ENCODE data around the gene BCL3.
A peak's percentile ranks its signal among the peaks of the same experiment; 100 is the strongest.
"Not testable (repeated sequence)": the region's sequence is repeated elsewhere in the genome, so short reads cannot be mapped to it uniquely, and the experiment has no call there.

Gene BCL3

DNA sequence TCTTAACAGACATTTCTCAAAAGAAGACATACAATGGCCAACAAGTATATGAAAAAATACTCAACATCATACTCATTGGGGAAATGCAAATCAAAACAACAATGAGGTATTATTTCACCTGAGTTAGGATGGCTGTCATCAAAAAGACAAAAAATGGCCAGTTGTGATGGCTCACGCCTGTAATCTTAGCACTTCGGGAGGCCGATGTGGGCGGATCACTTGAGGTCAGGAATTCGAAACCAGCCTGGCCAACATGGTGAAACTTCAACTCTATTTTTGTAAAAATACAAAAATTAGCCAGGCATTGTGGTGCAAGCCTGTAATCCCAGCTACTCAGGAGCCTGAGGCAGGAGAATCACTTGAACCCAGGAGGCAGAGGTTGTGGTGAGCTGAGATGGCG is 27.6 kb upstream of the BCL3 start:
- no peak for DNase-seq (ENCODE audit: low spot score)

DNA sequence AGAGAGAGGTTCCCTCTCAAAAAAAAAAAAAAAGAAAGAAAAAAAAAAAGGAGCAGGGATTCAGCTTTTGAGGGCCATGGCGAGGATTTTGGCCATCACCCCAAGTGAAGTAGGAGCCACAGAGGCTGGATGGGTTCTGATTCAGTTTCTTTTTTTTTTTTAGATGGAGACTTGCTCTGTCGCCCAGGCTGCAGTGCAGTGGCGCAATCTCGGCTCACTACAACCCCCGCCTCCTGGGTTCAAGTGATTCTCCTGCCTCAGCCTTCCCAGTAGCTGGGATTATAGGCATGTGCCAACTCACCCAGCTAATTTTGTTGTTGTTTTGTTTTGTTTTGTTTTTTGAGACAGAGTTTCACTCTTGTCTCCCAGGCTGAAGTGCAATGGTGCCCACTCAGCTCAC is 27.1 kb upstream of the BCL3 start:
- not testable (repeated sequence) for DNase-seq (ENCODE audit: low spot score)

DNA sequence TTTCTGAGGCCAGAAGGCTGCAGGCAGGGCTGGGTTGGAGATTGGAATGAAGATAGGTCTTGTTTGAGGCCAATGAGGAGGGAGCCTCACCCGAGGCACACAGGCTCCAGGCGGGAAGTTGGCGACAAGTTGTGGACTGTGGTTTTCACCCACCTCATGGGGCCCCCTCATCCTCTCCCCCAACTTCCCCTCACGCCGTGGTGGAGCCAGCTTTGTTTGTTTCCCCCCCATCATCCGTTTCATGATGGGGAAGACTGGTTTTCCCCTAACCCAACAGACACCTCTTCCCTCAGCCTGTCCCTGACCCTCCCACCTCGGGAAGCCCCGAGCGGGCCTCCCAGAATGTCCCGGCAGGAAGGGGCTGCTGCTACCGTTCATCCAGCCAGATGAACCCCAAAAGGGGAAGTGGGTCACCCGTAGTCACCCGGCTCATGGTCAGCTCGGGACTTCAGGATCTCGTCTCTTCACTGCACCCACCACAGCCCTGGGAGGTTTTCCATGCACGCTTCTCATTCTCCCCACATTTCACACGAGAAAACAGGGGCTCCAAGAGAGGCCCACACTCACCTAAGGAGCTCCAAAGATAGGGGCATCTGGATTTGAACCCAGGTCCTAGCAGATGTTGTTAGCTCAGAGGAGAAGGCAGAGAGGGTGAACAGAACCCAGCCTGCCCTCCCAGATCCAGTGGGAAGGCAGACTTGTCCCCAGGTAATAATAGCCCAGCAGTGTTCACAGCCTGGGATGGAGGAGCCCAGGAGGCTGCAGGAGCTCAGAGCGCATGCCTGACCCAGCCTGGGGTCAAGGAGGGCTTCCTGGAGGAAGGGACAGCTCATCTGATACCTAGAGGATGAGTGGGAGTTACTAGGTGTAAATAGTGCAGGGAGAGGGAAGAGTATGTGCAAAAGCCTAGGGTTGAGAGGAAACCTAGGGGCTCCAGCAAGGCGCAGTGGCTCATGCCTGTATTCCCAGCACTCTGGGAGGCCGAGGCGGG is 26.1 kb upstream of the BCL3 start:
- no peak for DNase-seq (ENCODE audit: low spot score)

DNA sequence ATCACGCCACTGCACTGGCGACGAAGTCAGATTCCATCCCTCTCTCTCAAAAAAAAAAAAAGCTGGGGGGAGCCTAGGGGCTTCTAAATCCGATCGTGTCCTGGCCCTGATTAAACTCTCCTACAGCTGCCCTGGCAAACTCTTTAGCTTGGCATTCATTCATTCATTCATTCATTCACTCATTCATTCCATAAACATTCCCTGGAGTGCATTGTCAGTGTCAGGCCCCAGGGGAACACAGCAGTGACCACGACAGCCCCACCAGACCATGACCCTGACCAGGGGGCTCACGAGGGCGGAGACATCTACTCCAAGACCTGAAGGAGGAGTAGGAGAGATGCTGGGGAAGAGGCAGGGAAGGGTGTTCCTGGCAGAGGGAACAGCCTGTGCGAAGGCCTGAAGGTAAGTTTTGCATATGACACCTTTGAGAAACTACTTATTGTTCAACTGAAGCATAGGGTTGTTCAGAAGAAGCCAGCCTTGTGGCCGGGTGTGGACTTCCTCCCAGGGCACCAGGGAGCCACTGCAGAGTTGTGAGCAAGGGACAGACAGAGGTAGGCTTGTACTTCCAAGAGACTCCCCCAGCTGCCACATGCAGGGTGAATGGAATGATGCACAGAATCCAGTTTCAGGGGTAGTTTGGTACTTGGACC is 25.1 kb upstream of the BCL3 start:
- DNase-seq (ENCODE audit: low spot score): no peak

DNA sequence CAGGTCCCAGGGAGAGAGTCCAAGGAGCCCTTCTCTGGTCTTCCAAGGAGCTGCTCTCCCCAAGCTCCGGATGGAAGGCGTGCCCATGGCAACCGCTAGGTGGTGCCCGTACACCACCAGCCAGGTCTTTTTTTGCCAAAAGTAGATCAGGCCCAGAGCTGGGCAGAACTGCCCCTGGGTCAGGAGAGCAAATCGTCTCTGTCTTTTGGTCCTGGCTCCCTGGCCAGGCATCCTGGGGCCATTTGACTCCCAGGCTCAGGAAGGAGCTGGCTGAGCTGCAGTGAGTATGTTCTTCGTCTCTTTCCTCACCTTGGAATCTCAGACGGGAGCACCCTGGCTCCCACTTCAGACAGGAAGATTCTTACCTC is 24.6 kb upstream of the BCL3 start:
- peak; percentile 81 for DNase-seq (ENCODE audit: low spot score)

DNA sequence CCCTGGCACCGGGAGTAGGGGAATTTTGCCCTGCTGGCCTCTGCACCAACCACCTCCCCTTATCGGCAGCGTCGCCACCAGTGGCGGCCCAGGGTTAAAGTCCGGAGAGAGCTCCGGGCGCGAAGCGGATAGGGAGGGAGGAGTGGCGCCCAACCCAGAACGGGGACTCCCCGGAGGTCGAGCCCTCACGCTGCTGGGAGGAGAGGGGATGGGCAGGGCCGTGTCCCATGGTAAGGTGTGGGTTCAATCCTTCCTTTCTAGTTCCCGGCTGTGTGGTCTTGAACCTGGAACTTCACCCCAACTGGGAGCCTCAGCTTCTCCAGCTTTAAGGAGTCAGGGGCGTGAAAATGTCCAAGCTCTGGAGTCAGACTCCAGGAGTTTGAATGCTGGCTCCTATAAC is 23.3 kb upstream of the BCL3 start:
- DNase-seq (ENCODE audit: low spot score): peak; percentile 74

DNA sequence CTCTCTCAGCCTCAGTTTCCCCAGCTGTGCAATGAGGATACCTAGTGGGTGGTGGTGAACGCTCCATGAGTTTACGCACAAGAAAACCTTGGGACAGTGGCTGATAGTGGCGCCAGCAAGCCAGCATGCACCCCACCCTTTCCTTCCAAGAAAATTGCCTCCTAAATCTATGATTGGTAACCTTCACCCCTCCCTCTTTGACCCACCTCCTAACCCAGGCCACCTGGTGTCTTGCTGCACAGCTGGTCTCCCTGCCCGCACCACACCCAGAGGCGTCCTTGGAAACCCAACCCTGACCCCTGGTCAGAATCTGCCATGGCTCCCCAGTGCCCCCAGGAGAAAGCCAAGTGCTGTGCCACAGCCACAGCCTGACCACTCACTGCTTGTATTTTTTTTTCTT is 22.8 kb upstream of the BCL3 start:
- DNase-seq (ENCODE audit: low spot score): no peak

DNA sequence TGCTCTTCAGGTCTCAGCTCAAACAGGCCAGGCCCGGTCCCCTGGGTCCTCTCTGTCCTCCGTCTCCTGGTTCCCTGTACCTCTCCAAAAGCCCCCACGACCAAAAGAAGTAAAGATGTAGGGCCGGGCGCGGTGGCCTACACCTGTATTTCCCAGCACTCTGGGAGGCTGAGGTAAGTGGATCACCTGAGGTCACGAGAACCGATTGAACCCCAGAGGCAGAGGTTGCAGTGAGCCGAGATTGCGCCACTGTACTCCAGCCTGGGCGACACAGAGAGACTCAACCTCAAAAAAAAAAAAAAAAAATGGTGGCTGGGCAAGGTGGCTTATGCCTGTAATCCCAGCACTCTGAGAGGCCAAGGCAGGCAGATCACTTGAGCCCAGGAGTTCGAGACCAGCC is 22.0 kb upstream of the BCL3 start:
- no peak for DNase-seq (ENCODE audit: low spot score)

DNA sequence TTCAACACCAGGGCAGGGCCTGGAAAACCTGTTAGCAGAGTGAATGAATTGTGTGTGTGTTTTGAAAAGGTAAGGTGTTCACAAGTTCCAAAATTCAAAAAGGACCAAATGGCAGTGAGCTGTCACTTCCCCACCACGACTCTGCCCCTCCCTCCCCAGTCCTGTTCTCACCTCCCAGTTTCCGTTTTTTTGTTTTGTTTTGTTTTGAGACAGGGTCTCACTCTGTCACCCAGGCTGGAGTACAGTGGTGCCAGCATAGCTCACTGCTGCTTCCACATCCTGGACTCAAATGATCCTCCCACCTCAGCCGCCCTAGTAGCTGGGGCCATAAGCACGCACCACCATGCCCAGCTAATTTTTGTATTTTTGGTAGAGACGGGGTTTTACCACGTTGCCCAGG is 20.3 kb upstream of the BCL3 start:
- no peak for DNase-seq (ENCODE audit: low spot score)

DNA sequence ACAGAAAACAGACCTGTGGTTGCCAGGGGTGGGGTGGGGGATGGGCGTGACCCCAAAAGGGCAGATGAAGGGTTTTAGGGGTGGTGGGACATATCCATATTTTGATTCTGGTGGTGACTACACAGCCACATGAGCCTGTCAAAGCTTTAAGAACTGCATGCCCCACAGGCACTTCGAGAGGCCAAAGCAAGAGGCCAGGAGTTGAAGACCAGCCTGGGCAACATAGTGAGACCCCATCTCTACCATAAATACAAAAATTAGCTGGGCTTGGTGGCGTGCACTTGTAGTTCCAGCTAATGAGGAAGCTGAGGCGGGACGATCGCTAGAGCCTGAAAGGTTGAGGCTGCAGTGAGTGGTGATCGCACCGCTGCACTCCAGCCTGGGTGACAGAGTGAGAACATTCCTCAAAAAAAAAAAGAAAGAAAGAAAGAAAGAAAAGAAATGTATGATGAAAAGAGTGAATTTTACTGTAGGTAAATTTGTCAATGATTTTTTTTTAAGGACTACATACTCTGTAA is 18.9 kb upstream of the BCL3 start:
- no peak for DNase-seq (ENCODE audit: low spot score)

DNA sequence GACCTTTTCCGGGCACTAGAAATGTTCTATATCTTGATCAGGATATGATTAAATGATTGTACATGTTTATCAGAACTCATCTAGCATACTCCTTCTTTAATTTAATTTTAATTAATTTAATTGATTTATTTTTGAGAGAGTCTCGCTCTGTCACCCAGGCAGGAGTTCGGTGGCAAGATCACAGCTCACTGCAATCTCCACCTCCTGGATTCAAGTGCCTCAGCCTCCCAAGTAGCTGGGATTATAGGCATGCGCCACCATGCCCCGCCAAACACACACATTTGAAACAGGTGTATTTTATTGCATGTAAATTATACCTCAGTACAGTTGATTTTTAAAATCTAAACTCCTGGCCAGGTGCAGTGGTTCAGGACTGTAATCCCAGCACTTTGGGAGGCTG is 17.4 kb upstream of the BCL3 start:
- DNase-seq (ENCODE audit: low spot score): no peak

DNA sequence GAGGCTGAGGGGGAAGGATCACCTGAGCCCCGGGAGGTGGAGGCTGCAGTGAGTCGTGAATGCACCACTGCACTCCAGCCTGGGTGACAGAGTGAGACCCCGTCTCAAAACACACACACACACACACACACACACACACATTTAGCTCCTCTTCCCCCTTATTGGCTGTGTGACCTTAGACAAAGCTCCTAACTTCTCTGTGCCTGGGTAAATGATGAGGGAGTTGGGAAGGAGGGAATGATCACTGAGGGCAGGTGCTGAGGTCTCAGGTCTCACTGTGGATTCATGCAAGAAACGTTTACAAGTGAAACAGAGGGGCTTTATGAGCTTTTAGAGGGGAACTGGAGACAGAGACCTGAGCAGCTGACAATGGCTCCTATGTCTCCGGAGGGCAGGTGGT is 16.9 kb upstream of the BCL3 start:
- no peak for DNase-seq (ENCODE audit: low spot score)

DNA sequence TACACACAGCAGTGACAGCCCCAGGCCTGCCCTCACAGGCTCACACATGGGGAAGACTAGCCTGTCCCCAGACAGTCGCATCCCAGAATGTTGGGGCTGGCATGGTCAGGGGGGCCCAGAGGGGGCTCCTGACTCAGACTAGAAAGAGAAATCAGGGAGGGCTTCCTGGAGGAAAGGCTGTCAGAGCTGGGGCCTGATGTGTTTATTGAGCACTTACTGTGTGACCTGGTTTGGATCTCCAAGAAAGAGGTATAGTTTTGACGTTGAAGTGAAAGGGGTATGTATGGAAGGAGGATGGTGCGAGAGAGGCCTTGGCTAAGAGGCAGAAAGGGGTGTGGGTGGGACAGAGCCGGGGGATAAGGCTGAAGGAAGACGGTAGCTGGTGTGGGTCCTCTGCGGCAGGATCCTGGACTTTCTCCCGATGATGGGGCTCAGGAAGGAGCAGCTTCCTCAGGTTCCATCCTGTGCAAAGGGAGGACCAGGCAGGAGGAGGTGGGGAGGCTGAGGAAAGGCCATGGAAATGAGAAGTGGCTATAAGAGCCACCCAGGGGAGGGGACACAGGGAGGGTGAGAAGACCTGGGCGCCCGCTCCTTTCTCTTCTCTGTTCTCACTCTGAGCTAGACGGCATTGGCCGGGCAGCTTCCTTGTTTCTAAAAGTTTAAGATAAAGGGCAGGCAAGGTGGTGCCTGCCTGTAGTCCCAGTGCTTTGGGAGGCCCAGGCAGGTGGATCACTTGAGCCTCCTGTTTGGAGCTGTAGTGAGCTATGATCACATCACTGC is 16.1 kb upstream of the BCL3 start:
- DNase-seq (ENCODE audit: low spot score): no peak

DNA sequence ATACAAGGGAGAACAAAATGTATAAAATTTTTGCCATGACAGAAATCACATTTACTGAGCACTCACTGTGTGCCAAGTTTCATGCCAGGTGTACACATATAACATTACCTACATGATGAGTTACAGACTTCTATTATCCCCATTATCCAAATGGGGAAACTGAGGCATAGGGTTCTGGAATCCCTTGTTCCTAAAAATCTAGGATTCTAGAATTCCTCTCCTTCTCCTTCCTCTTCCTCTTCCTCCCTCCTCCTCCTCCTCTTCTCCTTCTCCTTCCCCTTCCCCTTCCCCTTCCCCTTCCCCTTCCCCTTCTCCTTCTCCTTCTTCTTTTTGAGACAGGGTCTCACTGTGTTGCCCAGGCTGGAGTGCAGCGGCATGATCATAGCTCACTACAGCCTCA is 14.2 kb upstream of the BCL3 start:
- DNase-seq (ENCODE audit: low spot score): no peak

DNA sequence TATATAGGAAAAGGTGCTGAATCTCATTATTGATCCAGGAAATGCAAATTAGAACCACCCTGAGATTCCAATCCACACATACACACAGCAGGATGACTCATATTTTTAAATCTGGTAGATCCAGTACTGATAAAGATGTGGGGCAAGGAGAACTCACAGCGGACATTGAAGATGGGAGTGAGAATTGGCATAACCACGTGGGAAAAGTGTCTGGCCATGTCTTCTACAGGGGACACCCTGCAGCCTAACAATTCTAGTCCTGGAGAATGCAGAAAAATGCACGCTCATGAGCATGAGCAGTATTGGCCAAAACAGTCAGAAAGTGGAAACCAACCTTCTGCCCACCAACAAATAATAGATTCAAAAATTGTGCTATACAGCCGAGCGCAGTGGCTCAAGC is 13.5 kb upstream of the BCL3 start:
- peak; percentile 40 for DNase-seq (ENCODE audit: low spot score)

DNA sequence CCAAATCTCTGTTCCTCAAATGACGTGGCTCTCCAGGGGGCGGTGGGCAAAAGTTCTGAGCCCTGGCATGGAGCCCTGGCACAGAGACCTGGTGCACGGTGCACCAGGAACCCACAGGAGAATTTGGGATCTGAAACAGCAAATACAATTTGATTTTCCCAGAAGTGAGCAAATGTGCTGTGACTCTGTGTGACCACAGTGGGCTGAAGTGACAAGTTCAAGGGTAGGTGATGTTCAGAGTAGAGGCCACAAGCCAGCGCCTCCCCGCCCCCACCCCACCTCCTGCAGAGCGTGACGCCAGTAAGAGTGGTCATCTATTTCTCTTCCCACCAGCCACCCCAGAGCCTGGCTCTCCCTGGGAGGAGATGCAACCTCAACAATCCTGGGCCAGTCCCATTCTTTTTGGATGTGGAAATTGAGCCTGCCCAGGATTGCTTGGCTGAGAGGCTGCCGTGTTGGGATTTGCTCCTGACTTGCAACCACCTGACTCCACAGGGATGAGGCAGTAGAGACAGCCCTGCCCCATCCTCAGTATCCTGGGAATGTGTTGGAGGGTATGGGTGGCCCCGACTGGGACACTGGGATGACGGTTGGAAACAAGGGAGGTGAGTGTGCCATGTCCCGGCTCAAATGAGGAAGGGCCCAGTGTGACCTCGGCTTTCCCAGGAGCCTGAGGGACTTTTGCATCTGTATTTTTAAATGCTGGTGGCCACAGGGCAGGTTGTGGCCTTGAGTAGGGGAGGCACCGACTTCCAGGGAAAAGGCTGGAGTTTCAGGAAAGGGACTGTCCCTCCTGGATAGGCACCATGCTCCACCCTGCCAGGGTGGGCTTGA is 11.1 kb upstream of the BCL3 start:
- DNase-seq (ENCODE audit: low spot score): no peak

DNA sequence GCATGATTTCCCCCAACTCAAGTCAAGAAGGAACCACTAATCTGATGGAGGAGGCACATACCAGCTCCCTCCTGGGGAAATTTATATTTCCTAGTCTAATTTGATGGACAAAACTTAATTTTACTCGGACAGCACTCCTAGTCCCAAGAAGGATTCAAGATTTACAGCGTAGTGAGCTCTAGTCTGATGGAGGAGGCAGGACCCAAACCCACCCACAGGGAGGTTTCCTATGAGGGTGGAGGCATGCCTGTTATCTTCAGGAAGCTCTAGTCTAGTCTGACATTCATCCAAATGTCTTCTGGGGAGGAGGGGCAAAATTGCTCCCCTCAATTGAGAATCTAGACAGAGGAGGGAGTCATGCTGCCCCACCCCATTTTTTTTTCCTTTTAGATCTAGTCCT is 10.4 kb upstream of the BCL3 start:
- no peak for DNase-seq (ENCODE audit: low spot score)

DNA sequence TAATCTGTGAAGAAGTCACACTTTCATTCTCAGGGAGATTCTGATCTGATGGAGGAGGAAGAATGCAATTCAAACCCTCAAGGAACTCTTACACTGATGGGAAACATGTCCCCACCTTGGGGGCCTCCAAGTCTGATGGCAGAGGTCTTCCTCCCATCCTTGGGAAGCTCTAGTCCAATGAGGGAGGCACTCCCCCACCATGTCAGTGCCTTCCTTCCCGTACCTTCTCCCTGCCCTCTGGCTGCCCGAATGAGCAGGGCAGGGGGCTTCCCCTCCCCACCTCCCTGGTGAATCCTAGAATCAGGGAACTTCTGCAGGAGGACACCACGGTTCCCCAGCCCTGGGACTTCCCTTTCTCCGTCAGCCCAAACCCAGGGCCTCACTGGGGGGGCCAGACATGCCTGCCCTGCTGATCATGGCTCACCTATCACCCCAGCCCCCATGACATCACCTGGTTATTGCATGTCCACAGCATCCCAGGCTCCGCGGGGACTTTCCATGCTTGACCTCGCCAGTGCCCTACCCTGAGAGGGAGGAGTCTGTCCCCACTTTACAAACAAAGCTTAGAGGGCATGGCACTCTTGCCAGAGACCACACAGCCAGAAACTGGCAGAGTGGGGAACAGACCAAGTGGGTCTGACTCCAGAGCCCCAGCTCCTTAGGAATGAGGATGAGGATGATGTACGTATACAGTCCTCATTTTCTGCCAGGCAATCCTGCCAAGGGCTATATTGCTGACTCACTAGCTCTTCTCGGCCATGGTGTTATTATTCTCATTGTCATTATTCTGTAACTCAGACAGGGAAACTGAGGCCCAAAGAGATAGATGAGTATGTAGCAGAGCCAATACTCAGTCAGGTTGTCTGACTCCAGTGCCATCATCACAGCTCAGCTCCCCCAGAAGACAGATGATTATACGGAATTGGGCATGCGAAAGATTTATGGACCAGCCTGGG is 9.6 kb upstream of the BCL3 start:
- DNase-seq (ENCODE audit: low spot score): no peak

DNA sequence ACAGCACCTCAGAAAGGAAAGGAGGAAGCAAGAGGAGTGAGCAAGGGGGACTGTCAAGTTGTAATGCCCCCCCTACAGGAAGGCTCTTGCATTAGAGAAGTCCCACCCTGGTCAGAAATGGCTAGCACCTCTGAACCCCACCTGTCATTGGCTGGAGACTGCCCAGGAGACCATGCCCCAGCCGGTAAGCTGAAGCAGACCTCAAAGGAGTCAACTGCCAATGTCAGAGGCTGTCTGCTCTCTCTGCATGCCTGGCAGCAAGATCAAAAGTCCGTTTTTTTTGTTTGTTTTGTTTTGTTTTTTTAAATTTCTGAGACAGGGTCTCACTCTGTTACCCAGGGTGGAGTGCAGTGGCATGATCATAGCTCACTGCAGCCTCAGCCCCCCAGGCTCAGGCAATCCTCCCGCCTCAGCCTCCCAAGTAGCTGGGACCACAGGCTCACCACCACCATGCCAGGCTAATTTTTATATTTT is 8.1 kb upstream of the BCL3 start:
- no peak for DNase-seq (ENCODE audit: low spot score)

DNA sequence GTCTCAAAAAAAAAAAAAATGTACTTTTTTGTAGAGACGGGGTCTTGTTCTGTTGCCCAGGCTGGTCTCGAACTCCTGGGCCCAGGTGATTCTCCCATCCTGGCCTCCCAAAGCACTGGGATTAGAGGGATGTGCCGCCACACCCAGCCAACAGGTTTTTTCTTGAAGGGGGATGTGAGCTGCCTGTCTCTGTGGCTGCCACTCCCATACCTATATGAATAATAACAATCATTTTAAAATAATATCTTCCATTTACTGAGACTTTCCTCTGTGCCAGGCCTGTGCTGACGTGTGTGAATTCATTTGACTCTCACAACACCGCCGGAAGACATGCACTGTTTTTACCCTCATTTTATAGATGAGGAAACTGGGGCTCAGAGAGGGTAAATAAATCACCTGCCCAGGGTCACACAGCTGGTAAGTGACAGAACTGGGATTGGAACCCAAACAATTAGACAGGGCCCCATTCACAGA is 7.2 kb upstream of the BCL3 start:
- DNase-seq (ENCODE audit: low spot score): peak; percentile 28

Measured in LoVo (cell line).